HepG2 (cell line): Measurements from ENCODE around the gene PWWP2A. TPM values are rescaled to one million over a fixed set of nuclear protein-coding genes. Genes with fewer than 3 reads are reported as not detected.

Experiments
- AFF4 ChIP-seq: sonication (generic); formaldehyde crosslinking; IDR thresholded peaks from 2 replicates; pipeline ENCODE4 v1.4.0; 2020; ENCODE audit warnings: missing genetic modification reagents
- CBFB ChIP-seq: sonication (generic); formaldehyde crosslinking; IDR thresholded peaks from 2 replicates; pipeline ENCODE4 v1.4.0; 2020; ENCODE audit warnings: missing genetic modification reagents
- DMTF1 ChIP-seq: sonication (generic); formaldehyde crosslinking; IDR thresholded peaks from 2 replicates; pipeline ENCODE4 v1.4.0; 2020; ENCODE audit warnings: mild to moderate bottlenecking, missing genetic modification reagents
- HDAC1 ChIP-seq: sonication (generic); formaldehyde crosslinking; IDR thresholded peaks from 2 replicates; pipeline ENCODE4 v1.5.1; 2020; ENCODE audit warnings: mild to moderate bottlenecking, missing genetic modification reagents
- MED8 ChIP-seq: sonication (generic); formaldehyde crosslinking; IDR thresholded peaks from 2 replicates; pipeline ENCODE4 v1.8.1; 2023; ENCODE audit warnings: mild to moderate bottlenecking, missing genetic modification reagents; ENCODE audit not compliant: insufficient replicate concordance
- MXI1 ChIP-seq: IDR thresholded peaks from 3 replicates; pipeline ENCODE4 v1.6.1; 2012; ENCODE audit warnings: low read depth, low read length, inconsistent platforms, borderline replicate concordance
- PAWR ChIP-seq: sonication (generic); formaldehyde crosslinking; IDR thresholded peaks from 2 replicates; pipeline ENCODE4 v1.4.0; 2020; ENCODE audit warnings: missing genetic modification reagents, mild to moderate bottlenecking, borderline replicate concordance
- RFXANK ChIP-seq: IDR thresholded peaks from 2 replicates; pipeline ENCODE4 v1.6.1; 2016
- SMARCC2 ChIP-seq: fragments of 450-650 bp; IDR thresholded peaks from 2 replicates; pipeline ENCODE4 v1.6.1; 2017; ENCODE audit warnings: antibody characterized with exemption, mild to moderate bottlenecking
- SOX6 ChIP-seq, 2 experiments: fragments of 450-650 bp in 1 of 2; sonication (generic) in 1 of 2; formaldehyde crosslinking in 1 of 2; IDR thresholded peaks; 2 replicates each; pipeline versions ENCODE4 v1.4.0 to v1.6.1; 2017 to 2020; ENCODE audit warnings: antibody characterized with exemption in 1 of 2, mild to moderate bottlenecking in 1 of 2, missing genetic modification reagents in 1 of 2
- SPEN ChIP-seq: sonication (generic); formaldehyde crosslinking; IDR thresholded peaks from 2 replicates; pipeline ENCODE4 v1.5.1; 2020; ENCODE audit warnings: low read depth, mild to moderate bottlenecking, missing genetic modification reagents
- TCF12 ChIP-seq, 2 experiments: fragments of 450-650 bp in 1 of 2; sonication (generic) in 1 of 2; formaldehyde crosslinking in 1 of 2; IDR thresholded peaks; 2 replicates each; pipeline versions ENCODE4 v1.6.1 to v1.8.0; 2017 to 2022; ENCODE audit warnings: antibody characterized with exemption in 1 of 2, mild to moderate bottlenecking in 1 of 2, missing genetic modification reagents in 1 of 2, moderate library complexity in 1 of 2
- TEAD3 ChIP-seq: optimal IDR thresholded peaks from 2 replicates; pipeline ENCODE3; 2016; ENCODE audit warnings: borderline replicate concordance
- ZKSCAN1 ChIP-seq: fragments of 150-350 bp; IDR thresholded peaks from 2 replicates; pipeline ENCODE4 v1.6.1; 2014; ENCODE audit warnings: low read length
- ZNF101 ChIP-seq: sonication (generic); formaldehyde crosslinking; IDR thresholded peaks from 2 replicates; pipeline ENCODE4 v1.4.0; 2020; ENCODE audit warnings: mild to moderate bottlenecking, low read depth, missing genetic modification reagents, borderline replicate concordance
- ZNF124 ChIP-seq: sonication (generic); formaldehyde crosslinking; IDR thresholded peaks from 2 replicates; pipeline ENCODE4 v1.4.0; 2020; ENCODE audit warnings: missing genetic modification reagents
- ZNF256 ChIP-seq: sonication (generic); formaldehyde crosslinking; conservative IDR thresholded peaks from 2 replicates; pipeline ENCODE4 v1.4.0; 2020; ENCODE audit warnings: missing genetic modification reagents
- ZNF3 ChIP-seq: IDR thresholded peaks from 2 replicates; pipeline ENCODE4 v1.7.0; 2017; ENCODE audit warnings: inconsistent platforms
- ZNF44 ChIP-seq: sonication (generic); formaldehyde crosslinking; IDR thresholded peaks from 2 replicates; pipeline ENCODE4 v1.5.1; 2020; ENCODE audit warnings: mild to moderate bottlenecking, missing genetic modification reagents
- ZNF615 ChIP-seq: sonication (generic); formaldehyde crosslinking; IDR thresholded peaks from 2 replicates; pipeline ENCODE4 v1.5.0; 2020; ENCODE audit warnings: mild to moderate bottlenecking, missing genetic modification reagents, borderline replicate concordance
- ZNF788 ChIP-seq: sonication (generic); formaldehyde crosslinking; IDR thresholded peaks from 2 replicates; pipeline ENCODE4 v1.5.0; 2020; ENCODE audit warnings: mild to moderate bottlenecking, missing genetic modification reagents, borderline replicate concordance
- ZNF800 ChIP-seq: sonication (generic); formaldehyde crosslinking; IDR thresholded peaks from 2 replicates; pipeline ENCODE4 v1.4.0; 2020; ENCODE audit warnings: missing genetic modification reagents
- polyA plus RNA-seq, 8 experiments: library from polyadenylated mRNA; depleted of rRNA in 3 of 8; stranded (reverse) in 7 of 8; unstranded in 1 of 8; fragments of >200 nt; fragmentation: Illumina TruSeq in 4 of 8; extraction: Trizol in 4 of 8; gene quantifications; 2 replicates each; pipeline versions ENCODE4 v1.2.1 to v1.2.3, GENCODE V29; 2011 to 2016; ENCODE audit warnings: low read depth in 4 of 8, missing spikeins in 1 of 8, mixed read lengths in 1 of 8; ENCODE audit not compliant: insufficient read depth in 1 of 8
- total RNA-seq, 5 experiments: library from RNA; depleted of rRNA; stranded (reverse); fragments of >200 nt; fragmentation: Illumina TruSeq; extraction: Trizol; gene quantifications; 2 replicates each; pipeline ENCODE4 v1.2.3, GENCODE V29; 2016; ENCODE audit warnings: low read depth in 1 of 5

Gene PWWP2A
- total and polyA plus RNA-seq, 2 of the 13 experiments (the other 11 are each of a cell fraction or from before 2014, with no cell fraction given) = 7.3 to 16.9 TPM

DNA sequence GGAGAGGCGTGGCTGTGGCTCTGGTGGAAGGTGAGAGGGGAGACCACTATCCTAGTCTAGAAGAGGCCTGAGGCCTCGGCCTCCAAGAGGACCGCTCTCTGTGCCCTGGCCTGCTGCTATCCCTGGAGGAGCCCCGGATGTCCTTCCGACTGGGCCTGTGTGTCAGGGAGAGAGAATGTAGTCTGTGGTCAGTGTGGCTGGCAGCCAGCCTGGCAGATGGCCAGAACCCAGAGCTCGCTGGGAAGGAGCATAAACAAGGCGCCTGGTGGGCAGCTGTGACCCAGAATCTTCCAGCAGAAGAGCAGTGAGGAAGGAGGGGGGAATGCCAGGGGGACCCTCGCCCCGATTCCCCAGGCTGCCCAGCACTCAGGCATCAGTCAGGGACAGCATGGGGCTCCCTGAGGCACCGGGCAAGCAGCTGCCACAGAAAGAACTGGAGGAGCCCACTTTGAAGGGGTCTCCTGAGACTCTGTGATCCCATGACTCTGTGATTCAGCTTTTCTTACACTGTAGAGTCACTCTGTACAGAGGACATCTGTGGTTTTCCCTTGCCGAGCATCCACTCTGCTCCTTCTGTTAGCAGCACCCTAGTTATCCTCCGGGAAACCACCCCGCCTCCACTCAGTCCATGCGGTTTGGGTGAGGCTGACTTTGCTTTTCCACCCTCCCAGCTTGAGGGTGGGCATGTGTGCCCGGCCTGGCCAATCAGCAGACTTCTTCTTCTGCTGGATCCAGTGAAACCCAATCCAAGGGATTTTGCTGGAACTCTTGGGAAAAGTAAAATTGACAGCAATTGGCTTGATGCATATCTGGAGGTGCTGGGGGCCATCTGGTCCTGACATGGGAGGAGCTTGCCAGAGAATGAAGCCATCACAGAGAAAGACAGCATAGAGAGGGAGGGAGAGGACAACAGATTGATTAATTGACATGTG, 46.2 kb upstream of the PWWP2A start (continued):
- no peak for TF ChIP-seq ZNF800 (CRISPR knock-in tag)
- no peak for TF ChIP-seq SOX6 (IDR thresholded peaks at IDR 0.05)
- TF ChIP-seq SOX6 (CRISPR knock-in tag; IDR thresholded peaks at IDR 0.05) = no peak
- no peak for TF ChIP-seq PAWR (CRISPR knock-in tag)
- no peak for TF ChIP-seq DMTF1 (CRISPR knock-in tag)
- peak; percentile 28; the same call in 1 of the 2 replicates for TF ChIP-seq HDAC1 (CRISPR knock-in tag)
- peak; percentile 43 for TF ChIP-seq TEAD3 (CRISPR knock-in tag)
- no peak for TF ChIP-seq ZNF3 (CRISPR knock-in tag)
- TF ChIP-seq ZNF124 (CRISPR knock-in tag) = no peak
- no peak for TF ChIP-seq MED8 (CRISPR knock-in tag)
- TF ChIP-seq ZNF615 (CRISPR knock-in tag) = 0 out of 2 replicates have a peak, but pooled peaks have one; percentile 31
- no peak for TF ChIP-seq AFF4 (CRISPR knock-in tag)
- no peak for TF ChIP-seq ZNF44
- no peak for TF ChIP-seq ZKSCAN1
- peak; percentile 81 for TF ChIP-seq CBFB (CRISPR knock-in tag)
- no peak for TF ChIP-seq ZNF256 (CRISPR knock-in tag)
- no peak for TF ChIP-seq ZNF788
- TF ChIP-seq SMARCC2 = no peak
- no peak for TF ChIP-seq ZNF101 (CRISPR knock-in tag)
- TF ChIP-seq TCF12 (IDR thresholded peaks at IDR 0.05) = no peak
- no peak for TF ChIP-seq TCF12 (CRISPR knock-in tag; IDR thresholded peaks at IDR 0.05)
- TF ChIP-seq RFXANK (CRISPR knock-in tag) = no peak
- TF ChIP-seq SPEN = peak; percentile 50; the same call in 1 of the 2 replicates
- no peak for TF ChIP-seq MXI1
